Endothelial cell of umbilical vein (primary cell): ENCODE data around the gene C8B.

ENCODE experiments used
- EZH2 ChIP-seq: IDR thresholded peaks from 2 replicates; pipeline ENCODE4 v1.6.1; 2012; ENCODE audit warnings: borderline replicate concordance, low read depth, mild to moderate bottlenecking, moderate library complexity, low read length, inconsistent platforms; ENCODE audit not compliant: severe bottlenecking
- MAX ChIP-seq: IDR thresholded peaks from 2 replicates; pipeline ENCODE4 v1.6.1; 2011; ENCODE audit not compliant: insufficient read depth, insufficient read length
- POLR2A ChIP-seq: IDR thresholded peaks from 2 replicates; pipeline ENCODE4 v1.6.1; 2012; ENCODE audit warnings: low read depth, mild to moderate bottlenecking, control low read depth, low read length
- POLR2AphosphoS5 ChIP-seq: IDR thresholded peaks from 2 replicates; pipeline ENCODE4 v1.6.1; 2012; ENCODE audit warnings: low read depth, mild to moderate bottlenecking, control low read depth, low read length, moderate library complexity; ENCODE audit not compliant: insufficient read depth
- TF ChIP-seq, protein P1 (sequence below), 2 donors: IDR thresholded peaks; 1 replicate in 1 of 2; 2 replicates in 1 of 2; pipeline ENCODE4 v1.5.1; 2011; ENCODE audit warnings: low read length in 2 of 2, mild to moderate bottlenecking in 2 of 2, moderate library complexity in 2 of 2, control low read depth in 1 of 2, inconsistent platforms in 1 of 2, low read depth in 1 of 2; ENCODE audit not compliant: insufficient read depth in 1 of 2; ENCODE audit errors: extremely low read depth in 1 of 2

- TF ChIP-seq POLR2A (no peak), EZH2 (no peak), MAX (no peak), POLR2AphosphoS5 (no peak)
- TF ChIP-seq, protein P1, sequence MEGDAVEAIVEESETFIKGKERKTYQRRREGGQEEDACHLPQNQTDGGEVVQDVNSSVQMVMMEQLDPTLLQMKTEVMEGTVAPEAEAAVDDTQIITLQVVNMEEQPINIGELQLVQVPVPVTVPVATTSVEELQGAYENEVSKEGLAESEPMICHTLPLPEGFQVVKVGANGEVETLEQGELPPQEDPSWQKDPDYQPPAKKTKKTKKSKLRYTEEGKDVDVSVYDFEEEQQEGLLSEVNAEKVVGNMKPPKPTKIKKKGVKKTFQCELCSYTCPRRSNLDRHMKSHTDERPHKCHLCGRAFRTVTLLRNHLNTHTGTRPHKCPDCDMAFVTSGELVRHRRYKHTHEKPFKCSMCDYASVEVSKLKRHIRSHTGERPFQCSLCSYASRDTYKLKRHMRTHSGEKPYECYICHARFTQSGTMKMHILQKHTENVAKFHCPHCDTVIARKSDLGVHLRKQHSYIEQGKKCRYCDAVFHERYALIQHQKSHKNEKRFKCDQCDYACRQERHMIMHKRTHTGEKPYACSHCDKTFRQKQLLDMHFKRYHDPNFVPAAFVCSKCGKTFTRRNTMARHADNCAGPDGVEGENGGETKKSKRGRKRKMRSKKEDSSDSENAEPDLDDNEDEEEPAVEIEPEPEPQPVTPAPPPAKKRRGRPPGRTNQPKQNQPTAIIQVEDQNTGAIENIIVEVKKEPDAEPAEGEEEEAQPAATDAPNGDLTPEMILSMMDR (IDR thresholded peaks at IDR 0.05; ENCODE audit: extremely low read depth in 1 of 2, insufficient read depth in 1 of 2, low read depth in 1 of 2, low read length in 2 of 2): no peak
Observed at GRCh38 chr1:56927171-56927570, 38.6 kb downstream of the C8B start.
